Measurements from ENCODE around the gene CERS6. TPM values are rescaled to one million over a fixed set of nuclear protein-coding genes. Genes with fewer than 3 reads are reported as not detected.
A peak's percentile ranks its signal among the peaks of the same experiment; 100 is the strongest.

The CERS6 gene
- total and polyA plus RNA-seq, 4 donors, result 26.6 to 81.0 (median 41.5) TPM

GRCh38 chr2:168584911-168585310 lies 128.8 kb downstream of the CERS6 start:
- H3K27me3 ChIP-seq (ENCODE audit: control insufficient read depth, insufficient read depth, low read length), result no peaks in the 10 kb centered on the region

GRCh38 chr2:168585700-168586099 lies 129.6 kb downstream of the CERS6 start:
- no peak overlapping the region for H3K27ac ChIP-seq (ENCODE audit: low read depth, low read length)
- no peak for DNase-seq (ENCODE audit: low read depth in 4 of 6, low spot score in 6 of 6)
- H3K4me3 ChIP-seq (ENCODE audit: low read depth, low read length), result no peak overlapping the region
- 100% methylated on average over 4 of the region's 4 CpGs for WGBS (ENCODE audit: insufficient coverage)
- no peaks in the 10 kb centered on the region for H3K27me3 ChIP-seq (ENCODE audit: control insufficient read depth, insufficient read depth, low read length)
- H3K4me1 ChIP-seq (ENCODE audit: control insufficient read depth, insufficient read depth, low read length), result no peaks in the 10 kb centered on the region
- no peaks in the 10 kb centered on the region for H3K9me3 ChIP-seq (ENCODE audit: control insufficient read depth, insufficient read depth, low read length)
- H3K36me3 ChIP-seq (ENCODE audit: control insufficient read depth, insufficient read depth, low read length), result no peaks in the 10 kb centered on the region

More at GRCh38 chr2:168584911-168585310, 128.8 kb downstream of the CERS6 start:
- no peak for DNase-seq (ENCODE audit: low read depth in 4 of 6, low spot score in 6 of 6)
- Histone ChIP-seq H3K36me3 (ENCODE audit: control insufficient read depth, insufficient read depth, low read length) (no peaks in the 10 kb centered on the region), H3K4me3 (ENCODE audit: low read depth, low read length) (no peak overlapping the region), H3K4me1 (ENCODE audit: control insufficient read depth, insufficient read depth, low read length) (no peaks in the 10 kb centered on the region), H3K27ac (ENCODE audit: low read depth, low read length) (no peak overlapping the region), H3K9me3 (ENCODE audit: control insufficient read depth, insufficient read depth, low read length) (no peaks in the 10 kb centered on the region)

GRCh38 chr2:168587307-168587706 lies 131.2 kb downstream of the CERS6 start:
- Histone ChIP-seq H3K4me3 (ENCODE audit: low read depth, low read length) (no peak overlapping the region), H3K9me3 (ENCODE audit: control insufficient read depth, insufficient read depth, low read length) (no peaks in the 10 kb centered on the region), H3K27ac (ENCODE audit: low read depth, low read length) (no peak overlapping the region), H3K36me3 (ENCODE audit: control insufficient read depth, insufficient read depth, low read length) (no peaks in the 10 kb centered on the region), H3K27me3 (ENCODE audit: control insufficient read depth, insufficient read depth, low read length) (no peaks in the 10 kb centered on the region), H3K4me1 (ENCODE audit: control insufficient read depth, insufficient read depth, low read length) (peaks cover 3% of the 10 kb centered on the region)
- DNase-seq (ENCODE audit: low read depth in 4 of 6, low spot score in 6 of 6), result peak in 3 of 6 donors; percentile 17 to 72 (median 47)
- 31% methylated on average over 1 of the region's 2 CpGs for WGBS (ENCODE audit: insufficient coverage)

GRCh38 chr2:168589236-168590211 lies 133.5 kb downstream of the CERS6 start:
- peaks cover 5% of the 10 kb centered on the region for H3K4me1 ChIP-seq (ENCODE audit: control insufficient read depth, insufficient read depth, low read length)
- WGBS (ENCODE audit: insufficient coverage), result 76% methylated on average over 2 of the region's 5 CpGs
- no peaks in the 10 kb centered on the region for H3K9me3 ChIP-seq (ENCODE audit: control insufficient read depth, insufficient read depth, low read length)
- no peak overlapping the region for H3K27ac ChIP-seq (ENCODE audit: low read depth, low read length)
- no peak overlapping the region for H3K4me3 ChIP-seq (ENCODE audit: low read depth, low read length)
- H3K36me3 ChIP-seq (ENCODE audit: control insufficient read depth, insufficient read depth, low read length), result no peaks in the 10 kb centered on the region
- no peak for DNase-seq (ENCODE audit: low read depth in 4 of 6, low spot score in 6 of 6)
- no peaks in the 10 kb centered on the region for H3K27me3 ChIP-seq (ENCODE audit: control insufficient read depth, insufficient read depth, low read length)

GRCh38 chr2:168592181-168592831 lies 136.2 kb downstream of the CERS6 start:
- WGBS (ENCODE audit: insufficient coverage), result 72% methylated on average over 2 of the region's 3 CpGs
- Histone ChIP-seq H3K27ac (ENCODE audit: low read depth, low read length) (no peak overlapping the region), H3K9me3 (ENCODE audit: control insufficient read depth, insufficient read depth, low read length) (no peaks in the 10 kb centered on the region), H3K4me1 (ENCODE audit: control insufficient read depth, insufficient read depth, low read length) (peaks cover 5% of the 10 kb centered on the region), H3K27me3 (ENCODE audit: control insufficient read depth, insufficient read depth, low read length) (no peaks in the 10 kb centered on the region), H3K4me3 (ENCODE audit: low read depth, low read length) (no peak overlapping the region), H3K36me3 (ENCODE audit: control insufficient read depth, insufficient read depth, low read length) (no peaks in the 10 kb centered on the region)
- no peak for DNase-seq (ENCODE audit: low read depth in 4 of 6, low spot score in 6 of 6)

- Histone ChIP-seq H3K27ac (ENCODE audit: low read depth, low read length) (no peak overlapping the region), H3K4me1 (ENCODE audit: control insufficient read depth, insufficient read depth, low read length) (peaks cover 5% of the 10 kb centered on the region), H3K9me3 (ENCODE audit: control insufficient read depth, insufficient read depth, low read length) (no peaks in the 10 kb centered on the region), H3K36me3 (ENCODE audit: control insufficient read depth, insufficient read depth, low read length) (no peaks in the 10 kb centered on the region), H3K27me3 (ENCODE audit: control insufficient read depth, insufficient read depth, low read length) (no peaks in the 10 kb centered on the region), H3K4me3 (ENCODE audit: low read depth, low read length) (no peak overlapping the region)
- no peak for DNase-seq (ENCODE audit: low read depth in 4 of 6, low spot score in 6 of 6)
- no CpG with 5 or more reads among the region's 1 CpG for WGBS (ENCODE audit: insufficient coverage)
Observed at GRCh38 chr2:168593713-168594112, 137.6 kb downstream of the CERS6 start.

- Histone ChIP-seq H3K36me3 (ENCODE audit: control insufficient read depth, insufficient read depth, low read length) (no peaks in the 10 kb centered on the region), H3K4me1 (ENCODE audit: control insufficient read depth, insufficient read depth, low read length) (peaks cover 5% of the 10 kb centered on the region), H3K4me3 (ENCODE audit: low read depth, low read length) (no peak overlapping the region), H3K27ac (ENCODE audit: low read depth, low read length) (no peak overlapping the region), H3K27me3 (ENCODE audit: control insufficient read depth, insufficient read depth, low read length) (no peaks in the 10 kb centered on the region), H3K9me3 (ENCODE audit: control insufficient read depth, insufficient read depth, low read length) (no peaks in the 10 kb centered on the region)
- no CpG with 5 or more reads among the region's 1 CpG for WGBS (ENCODE audit: insufficient coverage)
- no peak for DNase-seq (ENCODE audit: low read depth in 4 of 6, low spot score in 6 of 6)
Observed at GRCh38 chr2:168594778-168595177, 138.7 kb downstream of the CERS6 start.

GRCh38 chr2:168596881-168597655 lies 141.0 kb downstream of the CERS6 start:
- DNase-seq (ENCODE audit: low read depth in 4 of 6, low spot score in 6 of 6), result no peak
- whole genome bisulfite sequencing (ENCODE audit: insufficient coverage), result 100% methylated on average over 2 of the region's 6 CpGs
- Histone ChIP-seq H3K27ac (ENCODE audit: low read depth, low read length) (no peak overlapping the region), H3K36me3 (ENCODE audit: control insufficient read depth, insufficient read depth, low read length) (no peaks in the 10 kb centered on the region), H3K4me3 (ENCODE audit: low read depth, low read length) (no peak overlapping the region), H3K4me1 (ENCODE audit: control insufficient read depth, insufficient read depth, low read length) (peaks cover 4% of the 10 kb centered on the region), H3K27me3 (ENCODE audit: control insufficient read depth, insufficient read depth, low read length) (no peaks in the 10 kb centered on the region), H3K9me3 (ENCODE audit: control insufficient read depth, insufficient read depth, low read length) (no peaks in the 10 kb centered on the region)

- no peak overlapping the region for H3K27ac ChIP-seq (ENCODE audit: low read depth, low read length)
- H3K36me3 ChIP-seq (ENCODE audit: control insufficient read depth, insufficient read depth, low read length), result no peaks in the 10 kb centered on the region
- H3K4me3 ChIP-seq (ENCODE audit: low read depth, low read length), result no peak overlapping the region
- no peaks in the 10 kb centered on the region for H3K27me3 ChIP-seq (ENCODE audit: control insufficient read depth, insufficient read depth, low read length)
- no peak for DNase-seq (ENCODE audit: low read depth in 4 of 6, low spot score in 6 of 6)
- WGBS (ENCODE audit: insufficient coverage), result no CpG with 5 or more reads among the region's 1 CpG
- no peaks in the 10 kb centered on the region for H3K4me1 ChIP-seq (ENCODE audit: control insufficient read depth, insufficient read depth, low read length)
- no peaks in the 10 kb centered on the region for H3K9me3 ChIP-seq (ENCODE audit: control insufficient read depth, insufficient read depth, low read length)
Observed at GRCh38 chr2:168599738-168600137, 143.7 kb downstream of the CERS6 start.

Measured in spinal cord (tissue), 10 donors.